NB4 (cell line): ENCODE data around the gene MMP27.

Source experiments
- DNase-seq: peaks from one replicate; pipeline ENCODE4 v3.0.0; 2010; ENCODE audit warnings: low read depth
- H3K4me3 ChIP-seq: one replicate; pipeline ENCODE4 v1.5.1; 2011; ENCODE audit warnings: mild to moderate bottlenecking, low read depth, low read length, moderate library complexity
- MAX ChIP-seq: IDR thresholded peaks from 2 replicates; pipeline ENCODE4 v1.6.1; 2011; ENCODE audit warnings: low read depth, low read length
- MYC ChIP-seq: IDR thresholded peaks from 2 replicates; pipeline ENCODE4 v1.6.1; 2011; ENCODE audit warnings: low read depth, low read length
- POLR2A ChIP-seq: IDR thresholded peaks from 2 replicates; pipeline ENCODE4 v1.6.1; 2011; ENCODE audit warnings: mild to moderate bottlenecking; ENCODE audit not compliant: insufficient read length; ENCODE audit errors: extremely low read depth
- TF ChIP-seq, protein P1 (sequence below): IDR thresholded peaks from one replicate; pipeline ENCODE4 v1.5.1; 2012; ENCODE audit warnings: low read depth, low read length

The MMP27 gene

GRCh38 chr11:102683277-102683676 lies 22.3 kb downstream of the MMP27 start:
- no peak overlapping the region for H3K4me3 ChIP-seq
- TF ChIP-seq MYC (no peak), MAX (no peak), POLR2A (no peak)
- TF ChIP-seq, protein P1, sequence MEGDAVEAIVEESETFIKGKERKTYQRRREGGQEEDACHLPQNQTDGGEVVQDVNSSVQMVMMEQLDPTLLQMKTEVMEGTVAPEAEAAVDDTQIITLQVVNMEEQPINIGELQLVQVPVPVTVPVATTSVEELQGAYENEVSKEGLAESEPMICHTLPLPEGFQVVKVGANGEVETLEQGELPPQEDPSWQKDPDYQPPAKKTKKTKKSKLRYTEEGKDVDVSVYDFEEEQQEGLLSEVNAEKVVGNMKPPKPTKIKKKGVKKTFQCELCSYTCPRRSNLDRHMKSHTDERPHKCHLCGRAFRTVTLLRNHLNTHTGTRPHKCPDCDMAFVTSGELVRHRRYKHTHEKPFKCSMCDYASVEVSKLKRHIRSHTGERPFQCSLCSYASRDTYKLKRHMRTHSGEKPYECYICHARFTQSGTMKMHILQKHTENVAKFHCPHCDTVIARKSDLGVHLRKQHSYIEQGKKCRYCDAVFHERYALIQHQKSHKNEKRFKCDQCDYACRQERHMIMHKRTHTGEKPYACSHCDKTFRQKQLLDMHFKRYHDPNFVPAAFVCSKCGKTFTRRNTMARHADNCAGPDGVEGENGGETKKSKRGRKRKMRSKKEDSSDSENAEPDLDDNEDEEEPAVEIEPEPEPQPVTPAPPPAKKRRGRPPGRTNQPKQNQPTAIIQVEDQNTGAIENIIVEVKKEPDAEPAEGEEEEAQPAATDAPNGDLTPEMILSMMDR: no peak
- DNase-seq: no peak

DNA sequence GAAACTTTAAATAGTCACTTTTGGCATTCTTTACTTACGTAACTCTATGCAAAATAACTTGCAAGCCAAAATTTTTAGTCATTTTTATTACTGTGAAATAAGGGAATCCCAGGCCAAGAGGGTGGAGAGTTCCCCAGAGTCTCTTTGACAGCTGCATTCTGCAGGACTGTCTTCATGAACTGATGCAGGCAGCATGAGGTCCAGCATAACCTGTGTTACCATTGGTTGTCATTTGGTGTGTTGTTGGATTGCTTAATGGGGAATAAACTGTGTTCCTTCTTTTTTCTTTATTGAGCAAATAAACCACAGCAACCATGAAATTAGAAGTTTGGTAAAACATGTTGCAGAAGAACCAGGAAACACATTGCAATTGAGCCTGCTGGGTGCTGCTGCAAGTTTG lies 24.6 kb downstream of the MMP27 start:
- TF ChIP-seq, protein P1: no peak
- no peak for TF ChIP-seq MYC
- H3K4me3 ChIP-seq: no peak overlapping the region
- DNase-seq: peak; percentile 70

GRCh38 chr11:102678022-102678421 lies 27.5 kb downstream of the MMP27 start:
- no peak for TF ChIP-seq POLR2A
- TF ChIP-seq, protein P1: no peak
- TF ChIP-seq MAX: no peak
- TF ChIP-seq MYC: no peak
- DNase-seq: no peak
- no peak overlapping the region for H3K4me3 ChIP-seq

DNA sequence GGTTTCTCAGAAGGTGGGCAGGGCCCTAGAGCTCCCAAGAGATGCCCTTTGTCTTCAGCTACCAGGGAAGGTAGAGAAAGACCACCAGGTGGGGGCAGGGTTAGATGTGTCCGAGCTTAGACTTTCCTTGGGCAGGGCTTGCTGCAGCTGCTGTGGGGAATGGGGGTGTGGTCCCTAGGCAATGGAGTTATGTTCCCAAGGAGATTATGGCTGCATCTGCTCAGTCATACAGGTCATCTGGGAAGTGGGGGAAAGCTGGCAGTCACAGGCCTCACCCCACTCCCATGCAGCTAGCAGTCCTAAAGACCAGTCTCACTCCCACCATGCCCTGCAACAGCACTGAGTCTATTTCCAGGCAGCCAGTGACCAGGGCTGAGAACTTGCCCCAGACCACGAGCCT lies 29.5 kb downstream of the MMP27 start:
- no peak for DNase-seq
- no peak overlapping the region for H3K4me3 ChIP-seq
- TF ChIP-seq MAX: no peak
- TF ChIP-seq POLR2A: no peak
- no peak for TF ChIP-seq MYC
- TF ChIP-seq, protein P1: no peak

DNA sequence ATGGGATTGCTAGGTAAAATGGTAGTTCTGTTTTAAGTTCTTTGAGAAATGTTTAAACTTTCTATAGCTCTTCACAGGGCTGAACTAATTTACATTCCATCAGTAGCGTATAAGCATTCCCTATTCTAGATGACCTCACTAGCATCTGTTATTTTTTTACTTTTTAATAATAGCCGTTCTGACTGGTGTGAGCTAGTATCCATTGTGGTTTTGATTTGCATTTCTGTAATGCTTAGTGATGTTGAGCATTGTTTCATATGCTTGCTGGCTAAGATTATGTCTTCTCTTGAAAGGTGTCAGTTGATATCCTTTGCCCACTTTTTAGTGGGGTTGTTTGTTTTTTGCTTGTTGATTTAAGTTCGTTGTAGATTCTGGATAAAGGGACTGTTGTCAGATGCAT lies 35.9 kb downstream of the MMP27 start:
- TF ChIP-seq, protein P1: no peak
- TF ChIP-seq MYC (no peak), POLR2A (no peak), MAX (no peak)
- H3K4me3 ChIP-seq: no peak overlapping the region
- no peak for DNase-seq

DNA sequence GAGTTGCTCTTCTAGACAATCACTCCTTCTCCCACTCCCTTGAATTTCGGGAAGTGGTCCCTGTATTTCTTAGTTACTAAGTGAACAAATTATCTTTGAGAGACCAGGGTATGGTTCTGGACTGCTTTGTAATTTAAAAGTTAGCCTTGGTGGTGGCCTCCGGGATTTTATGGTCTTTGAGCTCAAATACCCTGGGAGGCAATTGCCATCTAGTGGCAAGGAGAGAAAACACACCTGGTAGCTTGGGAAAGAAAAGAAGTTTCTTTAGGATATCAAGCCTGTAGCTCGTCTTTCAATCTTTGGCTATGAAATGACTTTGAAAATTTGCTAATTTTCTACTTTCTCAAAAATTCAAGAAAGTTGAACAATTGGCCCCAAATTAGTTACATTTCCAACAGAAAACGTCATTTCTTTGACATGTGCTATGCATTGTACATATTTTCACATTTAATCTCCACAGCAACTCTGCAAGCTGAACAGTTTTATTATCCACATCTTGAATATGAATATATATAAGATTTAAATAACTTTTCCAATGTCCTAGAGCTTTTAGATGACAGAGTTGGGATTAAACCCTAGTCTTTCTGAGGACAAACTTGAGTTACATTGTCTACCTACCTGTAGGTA lies 39.1 kb downstream of the MMP27 start:
- TF ChIP-seq, protein P1: peak; percentile 85
- TF ChIP-seq POLR2A: no peak
- TF ChIP-seq MYC: peak; percentile 2; the same call in 1 of the 2 replicates
- DNase-seq: peak; percentile 58
- no peak overlapping the region for H3K4me3 ChIP-seq
